ENCODE measurements around the gene AMIGO3. TPM values are rescaled to one million over a fixed set of nuclear protein-coding genes. Genes with fewer than 3 reads are reported as not detected.

AMIGO3 gene
- total and polyA plus RNA-seq, 2 of the 8 experiments (the other 6 are each of a cell fraction or from before 2014, with no cell fraction given) = 1.6 to 8.8 TPM

DNA sequence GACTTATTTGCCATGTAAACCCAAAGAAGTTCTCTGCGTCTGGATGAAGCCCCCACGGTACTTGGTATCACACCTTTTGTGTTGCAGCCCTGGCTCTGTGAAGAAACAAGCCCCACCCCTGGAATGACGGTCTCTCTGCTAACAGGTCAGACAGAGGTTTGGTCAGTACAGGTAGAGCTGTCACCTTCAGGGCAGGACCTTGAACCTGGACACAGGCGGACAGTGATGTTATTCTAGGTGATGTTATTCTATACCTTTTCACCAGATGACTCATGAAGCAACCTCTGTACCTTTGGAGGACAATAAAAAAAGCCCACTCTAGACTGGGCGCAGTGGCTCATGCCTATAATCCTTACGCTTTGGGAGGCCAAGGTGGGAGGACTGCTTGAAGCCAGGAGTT lies 15.3 kb upstream of the AMIGO3 start:
- no peaks in the 10 kb centered on the region for H3K9me3 ChIP-seq (ENCODE audit: insufficient read depth in 2 of 2, low read depth in 1 of 2, low read length in 1 of 2)
- H3K4ac ChIP-seq (replicated peaks; ENCODE audit: insufficient read length, low read depth, low read length) = no peak overlapping the region
- no peak overlapping the region for H2BK5ac ChIP-seq (ENCODE audit: low read depth, low read length)
- no peak overlapping the region for H3K4me2 ChIP-seq (ENCODE audit: insufficient read depth in 1 of 2, low read depth in 2 of 2, low read length in 2 of 2)
- no peak overlapping the region for H2BK15ac ChIP-seq (ENCODE audit: low read length)
- ChIA-PET POLR2A (ENCODE audit: partially characterized antibody) (interaction anchor here (1.9 kb wide), 1 partner anchor 11 kb away, joined by 4 read pairs; the partner anchor contains the start of gene GMPPB), CTCF (ENCODE audit: partially characterized antibody) (interaction anchor here (0.9 to 1.8 kb wide), 4 partner anchors 13 to 195 kb away, joined by 3 to 4 read pairs (median 3); no protein-coding TSS in a partner anchor)
- H2BK120ac ChIP-seq (replicated peaks; ENCODE audit: low read depth, low read length) = no peak overlapping the region
- no peak overlapping the region for H3K56ac ChIP-seq (replicated peaks; ENCODE audit: insufficient read length, low read depth, low read length)
- no peak overlapping the region for H2BK12ac ChIP-seq (ENCODE audit: low read depth, low read length)
- no peak overlapping the region for H2AK5ac ChIP-seq (ENCODE audit: low read depth, low read length)
- no peak for FAIRE-seq
- no peaks in the 10 kb centered on the region for H3K4me1 ChIP-seq (replicated peaks in 1 of 4; ENCODE audit: control insufficient read depth in 3 of 4, insufficient read depth in 4 of 4, low read length in 3 of 4)
- H4K5ac ChIP-seq (ENCODE audit: insufficient read length, low read depth, low read length) = no peak overlapping the region
- H4K91ac ChIP-seq (replicated peaks; ENCODE audit: insufficient read length, low read length) = no peak overlapping the region
- H3K9ac ChIP-seq (replicated peaks in 1 of 4; ENCODE audit: extremely low read depth in 1 of 4, low read depth in 3 of 4, low read length in 3 of 4) = no peak overlapping the region
- no peak overlapping the region for H3K18ac ChIP-seq (ENCODE audit: extremely low read depth, low read length)
- no peak for DNase-seq (ENCODE audit: low read depth in 1 of 2, low spot score in 2 of 2)
- H3K23me2 ChIP-seq (ENCODE audit: low read depth, low read length) = no peaks in the 10 kb centered on the region
- no peaks in the 10 kb centered on the region; the same call in 1 of the 2 replicates for H3K79me1 ChIP-seq (ENCODE audit: low read depth, low read length)
- no peak overlapping the region for H4K8ac ChIP-seq (ENCODE audit: extremely low read depth, insufficient read depth, low read length)
- no peak overlapping the region for H2BK20ac ChIP-seq (ENCODE audit: low read length)
- H3K4me3 ChIP-seq (ENCODE audit: extremely low read depth in 1 of 4, insufficient read depth in 2 of 4, low read depth in 3 of 4, low read length in 4 of 4) = no peak overlapping the region
- H3K36me3 ChIP-seq (ENCODE audit: control insufficient read depth in 2 of 4, insufficient read depth in 4 of 4, low read length in 3 of 4) = peaks cover 10 to 50% (median 40%) of the 10 kb centered on the region in 4 experiments
- no peaks in the 10 kb centered on the region for H3K27me3 ChIP-seq (replicated peaks in 1 of 4; ENCODE audit: control insufficient read depth in 3 of 4, extremely low read depth in 1 of 4, insufficient read depth in 3 of 4, low read length in 3 of 4)
- H3K79me2 ChIP-seq (ENCODE audit: control insufficient read depth in 1 of 2, insufficient read depth in 2 of 2, low read length in 2 of 2) = peaks cover 0 to 3% of the 10 kb centered on the region in 2 experiments; a peak in 1 of 4 replicates
- peaks cover 2 to 3% of the 10 kb centered on the region in 2 experiments for H4K20me1 ChIP-seq (replicated peaks in 1 of 2; ENCODE audit: control insufficient read depth in 1 of 2, insufficient read depth in 2 of 2, low read length in 2 of 2)
- H3K27ac ChIP-seq (ENCODE audit: low read depth, low read length) = no peak overlapping the region
- WGBS, 2 experiments (ENCODE audit: extremely low coverage in 1 of 2, insufficient coverage in 1 of 2, insufficient read length in 1 of 2, insufficient replicate concordance in 2 of 2, low coverage in 1 of 2, low lambda C conversion rate in 2 of 2, missing lambda C conversion rate in 1 of 2) = 96% methylated on average over 6 of the region's 6 CpGs; no CpG with 5 or more reads in 1 of the 2 experiments
- no peak overlapping the region for H3K14ac ChIP-seq (ENCODE audit: insufficient read length)
- H2AFZ ChIP-seq (ENCODE audit: low read length) = no peak overlapping the region
- H3K23ac ChIP-seq (ENCODE audit: insufficient read length) = no peak overlapping the region
- TF ChIP-seq EP300 (IDR thresholded peaks at IDR 0.05; ENCODE audit: borderline replicate concordance in 1 of 2, low read depth in 2 of 2, low read length in 2 of 2) (no peak), JUND (IDR thresholded peaks at IDR 0.05; ENCODE audit: low read length) (no peak), CBX8 (IDR thresholded peaks at IDR 0.05; ENCODE audit: borderline replicate concordance, low read depth, low read length) (no peak), KDM5A (IDR thresholded peaks at IDR 0.05; ENCODE audit: low read length) (no peak), EZH2 (IDR thresholded peaks at IDR 0.05; ENCODE audit: low read depth, low read length, severe bottlenecking) (no peak), USF2 (IDR thresholded peaks at IDR 0.05; ENCODE audit: low read length) (no peak), MAX (IDR thresholded peaks at IDR 0.05) (no peak), POLR2AphosphoS5 (IDR thresholded peaks at IDR 0.05; ENCODE audit: low read depth, low read length) (no peak), CEBPB (IDR thresholded peaks at IDR 0.05; ENCODE audit: low read depth, low read length) (no peak), TBP (IDR thresholded peaks at IDR 0.05; ENCODE audit: low read depth, low read length) (no peak)
